ENCODE data around the gene TRAPPC2L. TPM values are rescaled to one million over a fixed set of nuclear protein-coding genes. Genes with fewer than 3 reads are reported as not detected.

TRAPPC2L gene
- total RNA-seq, result 50.0 and 63.3 TPM in 2 replicates

DNA sequence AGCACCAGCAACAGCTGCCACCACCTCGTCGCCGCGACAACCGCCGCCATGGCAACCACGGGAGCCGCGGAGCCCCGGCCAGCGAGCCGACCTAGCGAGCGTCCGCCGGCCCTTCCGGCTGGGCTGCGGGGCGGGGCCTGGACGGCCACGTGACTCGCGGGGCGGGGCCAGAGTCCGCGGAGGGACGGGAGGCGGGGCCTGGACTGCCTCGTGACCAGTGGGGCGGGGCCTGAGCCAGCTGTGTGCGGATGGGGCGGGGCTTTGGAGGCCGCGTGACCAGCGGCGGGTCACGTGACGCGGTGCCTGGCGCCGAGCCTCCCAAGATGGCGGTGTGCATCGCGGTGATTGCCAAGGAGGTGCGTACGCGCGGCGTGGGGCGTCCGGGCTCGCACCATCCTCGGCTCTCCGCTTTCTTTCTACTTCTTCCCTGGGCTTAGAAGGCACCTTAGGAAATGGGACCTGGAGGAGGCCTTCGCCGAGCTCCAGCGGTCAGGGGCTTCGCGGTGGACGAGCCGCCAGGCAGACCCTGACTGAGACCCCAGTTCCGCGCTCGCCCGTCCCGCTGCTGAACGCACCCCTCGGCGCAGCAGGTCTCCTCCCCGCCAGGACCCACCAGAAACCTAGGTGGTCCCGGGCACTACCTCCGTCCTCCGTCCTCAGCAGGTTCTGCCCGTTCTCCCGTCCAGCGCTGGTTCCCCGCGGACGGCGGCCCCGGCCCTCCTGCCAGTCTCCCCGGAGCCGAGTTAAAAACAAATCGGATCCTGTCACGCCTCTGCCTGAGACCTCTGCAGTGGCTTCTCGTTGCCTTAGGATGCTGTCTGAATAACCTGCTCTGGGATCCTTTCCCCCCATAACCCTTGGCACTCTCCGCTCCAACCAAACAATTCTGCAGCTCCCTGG lies at the start of gene TRAPPC2L, which contains the start of gene GALNS:
TRAPPC2L (plus strand) TSS at position 300 of the 900 bp plus-strand sequence; CDS start at position 324, 24 bp downstream.
GALNS (minus strand) TSS at position 120 of the 900 bp plus-strand sequence; CDS start at position 50, 70 bp downstream.
- intact Hi-C loops (cut with micrococcal nuclease), result loop anchor here (1.0 to 5.0 kb wide), 16 partner anchors 41 to 652 kb away; partner anchors contain the start of genes CDH15, CDT1, MVD and SPG7

- intact Hi-C loops (cut with micrococcal nuclease), result no loop called here
Measured at GRCh38 chr16:88807142-88807625, 49.7 kb upstream of the TRAPPC2L start.

- intact Hi-C loops (cut with micrococcal nuclease), result no loop called here
Measured at GRCh38 chr16:88807626-88808453, 49.1 kb upstream of the TRAPPC2L start.

DNA sequence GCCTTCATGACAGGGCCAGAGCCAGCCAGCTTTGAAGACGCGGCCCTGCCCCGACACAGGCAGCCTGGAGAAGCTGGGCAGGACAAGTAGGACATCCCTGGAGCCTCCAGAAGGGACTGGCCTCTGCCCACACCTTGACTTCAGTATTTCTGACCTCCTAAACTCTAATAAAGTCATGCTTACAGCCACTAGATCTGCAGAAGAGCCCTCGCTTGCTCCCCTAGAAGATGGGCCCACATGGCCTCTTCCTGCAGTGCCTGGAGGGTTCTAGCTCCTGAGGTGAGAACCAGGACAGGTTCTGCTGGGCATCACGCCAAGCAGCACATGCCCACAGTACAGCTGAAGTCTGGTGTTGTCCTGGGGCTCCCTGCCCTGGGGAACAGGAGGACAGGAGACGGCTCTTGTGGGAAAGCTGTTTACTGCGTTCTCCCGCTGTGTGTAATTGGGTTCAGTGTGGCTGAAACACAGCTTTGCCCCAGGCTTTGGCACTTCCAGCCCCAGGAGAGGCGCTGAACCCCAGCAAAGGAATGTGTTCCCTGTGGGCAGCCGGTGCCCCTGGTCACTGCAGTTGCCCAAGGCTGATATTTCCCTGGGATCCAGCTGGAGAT lies 47.8 kb upstream of the TRAPPC2L start:
- intact Hi-C loops (cut with micrococcal nuclease), result no loop called here

GRCh38 chr16:88809676-88810165 lies 47.2 kb upstream of the TRAPPC2L start:
- intact Hi-C loops (cut with micrococcal nuclease), result loop anchor here (5.0 kb wide), 2 partner anchors 683 to 857 kb away; partner anchors contain the start of genes ANKRD11 and BANP

GRCh38 chr16:88810166-88810911 lies 46.6 kb upstream of the TRAPPC2L start:
- intact Hi-C loops (cut with micrococcal nuclease), result loop anchor here (5.0 kb wide), 2 partner anchors 682 to 858 kb away; partner anchors contain the start of genes ANKRD11 and BANP

DNA sequence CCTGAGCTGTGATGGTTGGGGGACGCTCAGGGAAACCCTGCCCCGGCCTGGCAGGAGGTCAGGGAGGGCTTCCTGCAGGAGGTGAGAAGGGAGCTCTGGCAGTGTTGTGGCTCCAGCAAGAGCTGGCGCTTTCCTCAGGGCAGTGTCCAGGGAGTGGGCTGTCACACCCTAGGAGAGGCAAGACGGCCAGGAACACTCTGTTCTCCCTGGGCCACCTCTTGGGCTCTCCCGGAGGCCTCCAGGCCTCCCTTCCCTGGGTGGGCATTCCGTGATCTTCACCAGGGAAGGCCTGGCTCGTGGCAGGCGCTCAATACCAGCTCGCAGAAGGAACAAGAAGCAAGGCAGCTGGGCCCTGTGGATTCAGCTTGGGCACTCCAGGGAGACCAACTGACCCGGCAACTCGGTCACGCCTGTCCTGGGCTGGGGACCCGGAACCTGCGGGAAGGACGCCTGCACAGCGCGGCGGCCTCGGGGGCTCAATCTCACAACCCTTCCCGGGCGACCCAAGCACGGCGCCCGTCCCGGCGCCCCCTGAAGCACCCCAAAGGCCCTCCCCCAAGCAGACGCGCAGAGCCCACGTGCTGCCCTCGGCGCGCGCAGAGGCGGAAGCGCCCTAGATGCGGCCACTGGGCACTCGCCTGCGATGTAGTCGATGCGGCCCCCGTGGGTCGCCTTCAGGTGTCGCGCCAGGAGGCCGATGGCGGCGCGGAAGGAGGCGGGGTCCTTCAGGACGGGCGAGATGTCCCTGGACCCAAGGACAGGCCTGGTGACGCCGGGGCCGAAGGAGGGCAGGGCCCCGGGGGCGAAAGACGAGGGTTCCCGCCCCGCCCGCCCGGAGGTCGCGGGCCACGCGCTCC lies 45.8 kb upstream of the TRAPPC2L start:
- intact Hi-C loops (cut with micrococcal nuclease), result loop anchor here (5.0 kb wide), 2 partner anchors 681 to 859 kb away; partner anchors contain the start of genes ANKRD11 and BANP

- intact Hi-C loops (cut with micrococcal nuclease), result loop anchor here (1.0 to 5.0 kb wide), 9 partner anchors 9 to 860 kb away; partner anchors contain the start of genes ANKRD11, BANP, CDH15 and CDT1
Measured at GRCh38 chr16:88811769-88812512, 45.0 kb upstream of the TRAPPC2L start, which contains the start of gene APRT. Gene APRT, minus strand, starts transcription at chr16:88811928. Its CDS starts 29 bp downstream, at chr16:88811899.

DNA sequence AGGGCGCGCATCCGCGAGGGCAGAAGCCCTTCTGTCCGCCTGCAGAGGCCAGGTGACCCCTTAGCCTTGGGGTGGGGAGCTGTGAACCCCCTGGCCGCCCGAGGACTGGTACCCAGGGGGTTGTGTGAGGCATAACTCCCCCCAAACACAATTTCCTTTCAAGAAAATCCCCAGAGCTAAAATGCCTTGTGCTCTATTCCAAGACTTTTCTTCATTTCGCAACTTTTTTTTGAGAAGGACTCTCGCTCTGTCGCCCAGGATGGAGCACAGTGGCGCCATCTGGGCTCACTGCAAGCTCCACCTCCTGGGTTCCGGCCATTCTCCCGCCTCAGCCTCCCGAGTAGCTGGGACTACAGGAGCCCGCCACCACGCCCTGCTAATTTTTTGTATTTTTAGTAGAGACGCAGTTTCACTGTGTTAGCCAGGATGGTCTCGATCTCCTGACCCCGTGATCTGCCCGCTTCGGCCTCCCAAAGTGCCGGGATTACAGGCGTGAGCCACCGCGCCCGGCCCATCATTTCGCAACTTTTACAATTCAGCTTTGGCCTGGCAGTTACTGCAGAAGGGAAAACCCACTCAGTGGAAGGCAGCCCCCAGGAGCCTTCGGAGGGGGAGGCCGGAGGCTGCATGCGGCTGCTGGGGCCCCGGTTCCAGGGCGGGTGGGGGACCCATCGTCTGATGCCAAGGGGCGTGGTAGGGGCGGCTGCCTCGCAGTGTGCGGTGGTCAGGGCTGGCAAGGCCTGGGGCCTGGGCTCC lies 44.2 kb upstream of the TRAPPC2L start:
- intact Hi-C loops (cut with micrococcal nuclease), result loop anchor here (1.0 to 5.0 kb wide), 9 partner anchors 9 to 860 kb away; partner anchors contain the start of genes ANKRD11, BANP, CDH15 and CDT1

- intact Hi-C loops (cut with micrococcal nuclease), result loop anchor here (5.0 kb wide), 2 partner anchors 679 to 861 kb away; partner anchors contain the start of genes ANKRD11 and BANP
Measured at GRCh38 chr16:88813269-88814143, 43.4 kb upstream of the TRAPPC2L start.

GRCh38 chr16:88814144-88814502 lies 42.8 kb upstream of the TRAPPC2L start:
- intact Hi-C loops (cut with micrococcal nuclease), result loop anchor here (5.0 kb wide), 2 partner anchors 678 to 862 kb away; partner anchors contain the start of genes ANKRD11 and BANP

DNA sequence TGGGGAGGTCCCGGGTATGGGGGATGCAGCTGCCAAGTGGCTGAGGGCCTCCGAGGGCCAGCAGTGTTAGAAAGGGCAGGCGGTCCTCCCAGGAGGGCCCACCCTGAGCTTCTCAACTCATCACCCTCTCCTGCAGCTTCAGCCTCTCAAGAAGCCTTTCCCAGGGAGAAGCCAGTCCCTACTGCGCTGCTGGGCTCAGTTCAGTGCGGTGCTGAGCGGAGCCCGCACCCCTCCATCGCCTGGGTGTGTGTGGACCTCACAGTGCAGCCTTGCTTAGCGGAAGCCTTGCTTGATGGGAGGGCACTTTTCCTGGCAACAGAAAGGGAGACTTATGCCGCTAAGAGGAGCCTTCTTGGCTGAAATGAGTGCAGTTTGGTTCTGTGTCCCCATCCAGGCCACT lies 41.7 kb upstream of the TRAPPC2L start:
- intact Hi-C loops (cut with micrococcal nuclease), result no loop called here

DNA sequence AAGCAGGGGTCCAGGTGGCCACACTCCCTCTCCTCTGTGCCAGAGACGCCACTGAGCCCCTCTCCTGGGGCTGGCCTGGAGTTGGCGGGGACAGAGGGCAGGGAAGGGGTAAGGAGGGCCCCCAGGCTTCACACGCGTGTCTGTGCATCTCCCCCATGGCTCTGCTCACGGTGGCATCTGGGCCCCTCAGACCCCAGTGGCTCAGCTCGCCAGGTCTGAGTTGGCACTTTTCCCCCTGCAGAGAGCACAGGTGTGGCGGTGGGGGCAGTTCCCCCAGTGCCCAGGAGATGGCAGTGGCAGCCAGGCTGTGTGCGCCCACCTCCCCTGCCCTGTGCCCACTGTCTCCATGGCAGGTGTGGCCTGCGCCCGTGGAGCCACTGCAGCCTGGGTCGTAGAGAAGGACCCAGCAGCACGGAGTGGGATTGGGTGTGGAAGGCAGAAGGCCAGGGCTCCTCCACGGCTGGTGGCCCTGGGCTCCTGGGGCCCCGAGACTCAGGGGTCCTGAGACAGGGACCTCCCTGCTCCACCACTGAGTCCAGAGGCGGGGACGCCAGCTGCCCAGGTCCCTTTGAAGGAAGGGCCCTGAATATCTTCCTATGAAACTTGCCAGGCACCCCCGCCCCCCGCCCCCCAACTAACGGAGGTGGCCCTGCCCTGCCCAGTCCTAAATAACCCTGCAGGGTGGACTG lies 40.9 kb upstream of the TRAPPC2L start:
- intact Hi-C loops (cut with micrococcal nuclease), result loop anchor here (1.0 kb wide), 3 partner anchors 41 to 400 kb away; partner anchors contain the start of gene TRAPPC2L

GRCh38 chr16:88816736-88817535 lies 40.0 kb upstream of the TRAPPC2L start:
- intact Hi-C loops (cut with micrococcal nuclease), result loop anchor here (1.0 kb wide), 3 partner anchors 40 to 399 kb away; partner anchors contain the start of gene TRAPPC2L

All from T-helper 1 cell treated with Interleukin-12 subunit alpha and Interleukin-12 subunit beta and Interleukin-4 antibody, amounts not matched to agents 30 ng/mL and 1 ng/mL, for 36 hours (primary cell).